Eye (tissue), 1 donor: ENCODE data around the gene SLAMF9.

ENCODE experiments used
- DNase-seq: peaks from one replicate; pipeline ENCODE4 v3.0.0-alpha.2; 2015

SLAMF9 gene

GRCh38 chr1:159945483-159946241 is 8.4 kb downstream of the SLAMF9 start, which contains the start of gene IGSF9:
IGSF9 (minus strand) TSS chr1:159945613; CDS start chr1:159943454, 2,159 bp downstream.
- peak; percentile 97 for DNase-seq

GRCh38 chr1:159944623-159945455 is 9.2 kb downstream of the SLAMF9 start:
- DNase-seq = no peak

- DNase-seq = no peak
Observed at GRCh38 chr1:159943908-159944622, 10.0 kb downstream of the SLAMF9 start.

GRCh38 chr1:159943278-159943640 is 10.8 kb downstream of the SLAMF9 start:
- peak; percentile 36 for DNase-seq

GRCh38 chr1:159942632-159943277 is 11.3 kb downstream of the SLAMF9 start:
- DNase-seq = peak; percentile 45

GRCh38 chr1:159941591-159942560 is 12.2 kb downstream of the SLAMF9 start:
- peak; percentile 91 for DNase-seq

GRCh38 chr1:159941141-159941540 is 12.9 kb downstream of the SLAMF9 start:
- DNase-seq = peak; percentile 93

GRCh38 chr1:159940006-159940620 is 13.9 kb downstream of the SLAMF9 start:
- peak; percentile 27 for DNase-seq

GRCh38 chr1:159939678-159940002 is 14.4 kb downstream of the SLAMF9 start:
- DNase-seq = no peak

GRCh38 chr1:159938905-159939677 is 14.9 kb downstream of the SLAMF9 start:
- no peak for DNase-seq

- peak; percentile 53 for DNase-seq
Observed at GRCh38 chr1:159938211-159938852, 15.7 kb downstream of the SLAMF9 start.

- peak; percentile 58 for DNase-seq
Observed at GRCh38 chr1:159937054-159937750, 16.8 kb downstream of the SLAMF9 start.

GRCh38 chr1:159936273-159936904 is 17.6 kb downstream of the SLAMF9 start:
- peak; percentile 93 for DNase-seq

GRCh38 chr1:159935719-159936272 is 18.2 kb downstream of the SLAMF9 start:
- DNase-seq = no peak

- DNase-seq = no peak
Observed at GRCh38 chr1:159935305-159935704, 18.7 kb downstream of the SLAMF9 start.

GRCh38 chr1:159934136-159935039 is 19.6 kb downstream of the SLAMF9 start:
- no peak for DNase-seq

- DNase-seq = no peak
Observed at GRCh38 chr1:159933347-159933746, 20.7 kb downstream of the SLAMF9 start.
